Stimulated activated CD8-positive, alpha-beta memory T cell treated with anti-CD3 and anti-CD28 coated beads, Interleukin-12 subunit alpha, Interleukin-12 subunit beta, amount 100 ng/mL, for 4 hours (primary cell): ENCODE data around the gene HIVEP2.

Source experiments
- DNase-seq: peaks from one replicate; pipeline ENCODE4 v3.0.0-alpha.2; 2020; ENCODE audit warnings: low read depth

HIVEP2 gene

GRCh38 chr6:142925575-142926110 is 19.3 kb downstream of the HIVEP2 start:
- DNase-seq: no peak

GRCh38 chr6:142918339-142919042 is 26.5 kb downstream of the HIVEP2 start:
- DNase-seq: no peak

GRCh38 chr6:142916881-142917280 is 28.1 kb downstream of the HIVEP2 start:
- DNase-seq: no peak

- no peak for DNase-seq
Measured at GRCh38 chr6:142914937-142915697, 29.9 kb downstream of the HIVEP2 start.

GRCh38 chr6:142914369-142914768 is 30.6 kb downstream of the HIVEP2 start:
- no peak for DNase-seq

GRCh38 chr6:142913511-142914047 is 31.4 kb downstream of the HIVEP2 start:
- DNase-seq: peak; percentile 40

GRCh38 chr6:142913036-142913510 is 31.9 kb downstream of the HIVEP2 start:
- no peak for DNase-seq

- no peak for DNase-seq
Measured at GRCh38 chr6:142912125-142912524, 32.9 kb downstream of the HIVEP2 start.

GRCh38 chr6:142911430-142911829 is 33.5 kb downstream of the HIVEP2 start:
- DNase-seq: no peak

- no peak for DNase-seq
Measured at GRCh38 chr6:142909686-142910085, 35.3 kb downstream of the HIVEP2 start.

GRCh38 chr6:142908235-142908634 is 36.7 kb downstream of the HIVEP2 start:
- DNase-seq: no peak

GRCh38 chr6:142907544-142907943 is 37.4 kb downstream of the HIVEP2 start:
- no peak for DNase-seq

- no peak for DNase-seq
Measured at GRCh38 chr6:142906945-142907470, 38.0 kb downstream of the HIVEP2 start.

- no peak for DNase-seq
Measured at GRCh38 chr6:142903812-142904211, 41.2 kb downstream of the HIVEP2 start.

GRCh38 chr6:142902636-142903053 is 42.3 kb downstream of the HIVEP2 start:
- DNase-seq: peak; percentile 59

- DNase-seq: no peak
Measured at GRCh38 chr6:142901611-142902010, 43.4 kb downstream of the HIVEP2 start.

GRCh38 chr6:142900227-142900971 is 44.6 kb downstream of the HIVEP2 start:
- no peak for DNase-seq

- no peak for DNase-seq
Measured at GRCh38 chr6:142898927-142899895, 45.8 kb downstream of the HIVEP2 start.

- no peak for DNase-seq
Measured at GRCh38 chr6:142897659-142898058, 47.3 kb downstream of the HIVEP2 start.

- DNase-seq: no peak
Measured at GRCh38 chr6:142896732-142897131, 48.2 kb downstream of the HIVEP2 start.

- no peak for DNase-seq
Measured at GRCh38 chr6:142893088-142893487, 51.9 kb downstream of the HIVEP2 start.
